CD14-positive monocyte (primary cell): Measurements from ENCODE around the gene LRRC3. TPM values are rescaled to one million over a fixed set of nuclear protein-coding genes. Genes with fewer than 3 reads are reported as not detected.
"Not testable (repeated sequence)": the region's sequence is repeated elsewhere in the genome, so short reads cannot be mapped to it uniquely, and the experiment has no call there.

ENCODE experiments used
- DNase-seq, 3 donors: peaks; one replicate each; pipeline ENCODE4 v3.0.0-alpha.2; 2011 to 2022
- H2AFZ ChIP-seq: 2 replicates; pipeline ENCODE4 v1.6.0; 2012; ENCODE audit warnings: mild to moderate bottlenecking, low read depth, low read length, inconsistent platforms; ENCODE audit not compliant: insufficient read depth, poor library complexity, severe bottlenecking
- H3K27ac ChIP-seq, 2 donors: 1 replicate in 1 of 2; 2 replicates in 1 of 2; pipeline ENCODE4 v1.5.1; 2012 to 2013; ENCODE audit warnings: low read length in 2 of 2, control low read depth in 1 of 2, inconsistent platforms in 1 of 2, low read depth in 1 of 2, mild to moderate bottlenecking in 1 of 2
- H3K27me3 ChIP-seq, 2 donors: one replicate each; pipeline versions ENCODE4 v1.6.0 to v1.6.1; 2011 to 2013; ENCODE audit warnings: low read length in 2 of 2; ENCODE audit not compliant: control insufficient read depth in 2 of 2, insufficient read depth in 2 of 2
- H3K36me3 ChIP-seq, 2 donors: replicated peaks in 1 of 2; 1 replicate in 1 of 2; 2 replicates in 1 of 2; pipeline versions ENCODE4 v1.5.1 to v1.6.1; 2012 to 2013; ENCODE audit warnings: low read length in 2 of 2, control low read depth in 1 of 2, inconsistent platforms in 1 of 2, mild to moderate bottlenecking in 1 of 2; ENCODE audit not compliant: insufficient read depth in 2 of 2, control insufficient read depth in 1 of 2
- H3K4me1 ChIP-seq, 2 donors: 1 replicate in 1 of 2; 2 replicates in 1 of 2; pipeline versions ENCODE4 v1.5.1 to v1.6.1; 2012 to 2013; ENCODE audit warnings: low read length in 2 of 2, control low read depth in 1 of 2, inconsistent platforms in 1 of 2, mild to moderate bottlenecking in 1 of 2, moderate library complexity in 1 of 2; ENCODE audit not compliant: insufficient read depth in 2 of 2, control insufficient read depth in 1 of 2
- H3K4me2 ChIP-seq: replicated peaks from 2 replicates; pipeline ENCODE3; 2012; ENCODE audit warnings: low read length, moderate library complexity, mild to moderate bottlenecking; ENCODE audit not compliant: poor library complexity, severe bottlenecking; ENCODE audit errors: extremely low read depth
- H3K4me3 ChIP-seq, 3 experiments: fragments of 200-600 bp in 1 of 3; sonication (generic) in 1 of 3; replicated peaks in 1 of 3; 1 replicate in 2 of 3; 2 replicates in 1 of 3; pipeline ENCODE4 v1.5.1; 2011 to 2013; ENCODE audit warnings: low read length in 3 of 3, mild to moderate bottlenecking in 3 of 3, control low read depth in 2 of 3, low read depth in 2 of 3, inconsistent platforms in 1 of 3, moderate library complexity in 1 of 3
- H3K79me2 ChIP-seq: 2 replicates; pipeline ENCODE4 v1.6.0; 2012; ENCODE audit warnings: mild to moderate bottlenecking, control low read depth, inconsistent platforms, low read length, moderate library complexity; ENCODE audit not compliant: insufficient read depth
- H3K9ac ChIP-seq: 2 replicates; pipeline ENCODE4 v1.6.0; 2017; ENCODE audit warnings: low read length, mild to moderate bottlenecking; ENCODE audit not compliant: insufficient read depth, poor library complexity, severe bottlenecking
- H3K9me3 ChIP-seq, 2 donors: replicated peaks in 1 of 2; 1 replicate in 1 of 2; 2 replicates in 1 of 2; pipeline versions ENCODE4 v1.5.1 to v1.6.1; 2012 to 2013; ENCODE audit warnings: low read length in 2 of 2, control low read depth in 1 of 2; ENCODE audit not compliant: control insufficient read depth in 1 of 2, insufficient read depth in 1 of 2
- H4K20me1 ChIP-seq: 2 replicates; pipeline ENCODE4 v1.6.0; 2012; ENCODE audit warnings: mild to moderate bottlenecking, low read length, control low read depth, moderate library complexity; ENCODE audit not compliant: insufficient read depth
- H3K27ac Mint-ChIP-seq, 7 donors: one replicate each; pipeline ENCODE4 v1.8.0; 2020; ENCODE audit warnings: mild to moderate bottlenecking in 7 of 7, mixed read lengths in 7 of 7, moderate library complexity in 6 of 7, inconsistent platforms in 2 of 7
- H3K27me3 Mint-ChIP-seq, 3 donors: one replicate each; pipeline ENCODE4 v1.8.0; 2021 to 2022; ENCODE audit warnings: low read depth in 3 of 3, mild to moderate bottlenecking in 3 of 3, mixed read lengths in 3 of 3, moderate library complexity in 3 of 3, inconsistent platforms in 1 of 3
- H3K36me3 Mint-ChIP-seq, 2 donors: one replicate each; pipeline ENCODE4 v1.8.0; 2020; ENCODE audit warnings: mixed read lengths in 2 of 2, inconsistent platforms in 1 of 2, mild to moderate bottlenecking in 1 of 2
- H3K4me1 Mint-ChIP-seq: one replicate; pipeline ENCODE4 v1.8.0; 2020; ENCODE audit warnings: mild to moderate bottlenecking, mixed read lengths
- H3K4me3 Mint-ChIP-seq, 2 donors: one replicate each; pipeline ENCODE4 v1.8.0; 2020; ENCODE audit warnings: mild to moderate bottlenecking in 2 of 2, mixed read lengths in 2 of 2, moderate library complexity in 1 of 2
- H3K9me3 Mint-ChIP-seq, 7 donors: one replicate each; pipeline ENCODE4 v1.8.0; 2020 to 2022; ENCODE audit warnings: mixed read lengths in 7 of 7, mild to moderate bottlenecking in 6 of 7, moderate library complexity in 6 of 7, inconsistent platforms in 2 of 7
- CTCF ChIP-seq: fragments of 200-600 bp; IDR thresholded peaks from one replicate; pipeline ENCODE4 v1.8.0; 2022; ENCODE audit warnings: antibody characterized with exemption, mild to moderate bottlenecking
- WGBS: methylation state at CpG from one replicate; pipeline ENCODE4 v1.1.5; 2013; ENCODE audit warnings: missing lambda C conversion rate; ENCODE audit not compliant: insufficient coverage; 5-methylcytosine and 5-hydroxymethylcytosine counted together
- intact Hi-C, 2 donors: fragments of 100-400 bp; cut with micrococcal nuclease; formaldehyde crosslinking; loops; one replicate each; pipeline versions ENCODE4 v1.15.0 to v1.15.1; 2023
- polyA plus RNA-seq, 3 donors: library from polyadenylated mRNA; depleted of rRNA in 1 of 3; unstranded in 2 of 3; stranded (reverse) in 1 of 3; fragments of 300-500 nt in 2 of 3; fragments of >200 nt in 1 of 3; fragmentation: Illumina TruSeq in 2 of 3; gene quantifications; 1 replicate in 2 of 3; 2 replicates in 1 of 3; pipeline ENCODE4 v1.2.3, GENCODE V29; 2012 to 2021

Gene LRRC3
- polyA plus RNA-seq, 3 donors = 0.30 to 0.59 (median 0.41) TPM

GRCh38 chr21:44500111-44500510 lies 44.8 kb downstream of the LRRC3 start:
- Histone ChIP-seq H3K27me3 (no peaks in the 10 kb centered on the region), H3K9me3 (peaks cover 0 to 5% of the 10 kb centered on the region in 2 donors), H4K20me1 (no peaks in the 10 kb centered on the region), H3K4me2 (no peak overlapping the region), H3K4me3 (no peak overlapping the region), H3K36me3 (no peaks in the 10 kb centered on the region), H3K27ac (no peak overlapping the region), H3K79me2 (no peaks in the 10 kb centered on the region), H3K4me1 (peaks cover 9 to 13% of the 10 kb centered on the region in 2 donors), H3K9ac (no peak overlapping the region), H2AFZ (no peak overlapping the region)
- peaks cover 0 to 15% (median 5%) of the 10 kb centered on the region in 7 donors for H3K9me3 Mint-ChIP-seq
- H3K4me1 Mint-ChIP-seq = peaks cover 14% of the 10 kb centered on the region
- intact Hi-C loops = no loop called here
- DNase-seq = no peak
- no peak overlapping the region for H3K4me3 Mint-ChIP-seq
- peaks cover 2 to 19% (median 4%) of the 10 kb centered on the region in 3 donors for H3K27me3 Mint-ChIP-seq
- 94% methylated on average over 12 of the region's 19 CpGs for WGBS
- no peaks in the 10 kb centered on the region for H3K36me3 Mint-ChIP-seq
- no peak overlapping the region for H3K27ac Mint-ChIP-seq
- no peak for TF ChIP-seq CTCF

- Mint-ChIP-seq H3K4me3 (no peak overlapping the region), H3K36me3 (no peaks in the 10 kb centered on the region), H3K9me3 (peaks cover 0 to 12% (median 5%) of the 10 kb centered on the region in 7 donors), H3K27me3 (peaks cover 7 to 14% (median 7%) of the 10 kb centered on the region in 3 donors), H3K27ac (peak overlapping the region in 2 of 7 donors; percentile 14 to 68), H3K4me1 (peaks cover 13% of the 10 kb centered on the region)
- peaks cover 0 to 5% of the 10 kb centered on the region in 2 donors for H3K9me3 ChIP-seq
- no peaks in the 10 kb centered on the region for H3K79me2 ChIP-seq
- DNase-seq = no peak
- H3K4me1 ChIP-seq = peaks cover 9 to 13% of the 10 kb centered on the region in 2 donors
- H3K27me3 ChIP-seq = no peaks in the 10 kb centered on the region
- no peak overlapping the region for H3K9ac ChIP-seq
- no peaks in the 10 kb centered on the region for H4K20me1 ChIP-seq
- no peak overlapping the region for H3K27ac ChIP-seq
- H3K4me2 ChIP-seq = no peak overlapping the region
- H3K36me3 ChIP-seq = no peaks in the 10 kb centered on the region
- 87% methylated on average over 19 of the region's 27 CpGs for WGBS
- intact Hi-C loops = no loop called here
- H2AFZ ChIP-seq = no peak overlapping the region
- H3K4me3 ChIP-seq = no peak overlapping the region
- TF ChIP-seq CTCF = no peak
Observed at GRCh38 chr21:44502171-44502958, 47.1 kb downstream of the LRRC3 start.

GRCh38 chr21:44503006-44503889 lies 47.9 kb downstream of the LRRC3 start:
- H3K36me3 Mint-ChIP-seq, H3K36me3 ChIP-seq, intact Hi-C loops, H3K9me3 ChIP-seq, H3K4me2 ChIP-seq, DNase-seq, H4K20me1 ChIP-seq, H2AFZ ChIP-seq, H3K27me3 ChIP-seq, H3K4me1 Mint-ChIP-seq, H3K4me3 Mint-ChIP-seq, H3K9ac ChIP-seq, H3K79me2 ChIP-seq, H3K4me3 ChIP-seq: not testable (repeated sequence)
- Histone ChIP-seq H3K4me1 (peaks cover 9 to 13% of the 10 kb centered on the region in 2 donors), H3K27ac (peak overlapping the region; percentile 26 to 66)
- Mint-ChIP-seq H3K9me3 (peaks cover 0 to 12% (median 5%) of the 10 kb centered on the region in 7 donors), H3K27me3 (peaks cover 7 to 13% (median 7%) of the 10 kb centered on the region in 3 donors), H3K27ac (peak overlapping the region in 3 of 7 donors; percentile 37 to 81 (median 61))
- WGBS = 52% methylated on average over 26 of the region's 44 CpGs
